NCI-H774 (cell line): Measurements from ENCODE around the gene LMOD3.

Experiments
- DNase-seq: peaks from one replicate; lab custom pipeline; 2025; lab: John Stamatoyannopoulos, UW

LMOD3 gene

GRCh38 chr3:69122403-69122802, at the start of gene LMOD3:
Gene LMOD3 (minus strand): TSS chr3:69122595. CDS start chr3:69122386, 209 bp downstream.
- DNase-seq: no peak

- DNase-seq: no peak
Measured at GRCh38 chr3:69172058-69172457, 49.7 kb upstream of the LMOD3 start.

GRCh38 chr3:69166446-69166845, 44.1 kb upstream of the LMOD3 start:
- no peak for DNase-seq

GRCh38 chr3:69165744-69166143, 43.3 kb upstream of the LMOD3 start:
- DNase-seq: no peak

- DNase-seq: no peak
Measured at GRCh38 chr3:69164296-69164695, 41.9 kb upstream of the LMOD3 start.

GRCh38 chr3:69162308-69162980, 40.0 kb upstream of the LMOD3 start:
- no peak for DNase-seq

- DNase-seq: peak; percentile 2
Measured at GRCh38 chr3:69161587-69162307, 39.4 kb upstream of the LMOD3 start.

GRCh38 chr3:69160525-69160924, 38.1 kb upstream of the LMOD3 start:
- DNase-seq: no peak

GRCh38 chr3:69160107-69160506, 37.7 kb upstream of the LMOD3 start:
- no peak for DNase-seq

- DNase-seq: no peak
Measured at GRCh38 chr3:69149586-69149985, 27.2 kb upstream of the LMOD3 start.

- no peak for DNase-seq
Measured at GRCh38 chr3:69145688-69146087, 23.3 kb upstream of the LMOD3 start.

GRCh38 chr3:69144631-69145245, 22.3 kb upstream of the LMOD3 start:
- DNase-seq: peak; percentile 1

- DNase-seq: no peak
Measured at GRCh38 chr3:69143612-69144011, 21.2 kb upstream of the LMOD3 start.

- DNase-seq: no peak
Measured at GRCh38 chr3:69142797-69143454, 20.5 kb upstream of the LMOD3 start.

- DNase-seq: no peak
Measured at GRCh38 chr3:69142090-69142489, 19.7 kb upstream of the LMOD3 start.

GRCh38 chr3:69141313-69141712, 18.9 kb upstream of the LMOD3 start:
- no peak for DNase-seq

GRCh38 chr3:69137412-69137811, 15.0 kb upstream of the LMOD3 start:
- DNase-seq: no peak

- no peak for DNase-seq
Measured at GRCh38 chr3:69137005-69137404, 14.6 kb upstream of the LMOD3 start.

- no peak for DNase-seq
Measured at GRCh38 chr3:69130689-69131088, 8.3 kb upstream of the LMOD3 start.

GRCh38 chr3:69129531-69129930, 7.1 kb upstream of the LMOD3 start:
- DNase-seq: no peak

GRCh38 chr3:69128509-69128908, 6.1 kb upstream of the LMOD3 start:
- no peak for DNase-seq

- no peak for DNase-seq
Measured at GRCh38 chr3:69126999-69127398, 4.6 kb upstream of the LMOD3 start.

GRCh38 chr3:69126216-69126615, 3.8 kb upstream of the LMOD3 start:
- DNase-seq: no peak
